CD4-positive, alpha-beta memory T cell (primary cell): ENCODE data around the gene AKAP8. TPM values are rescaled to one million over a fixed set of nuclear protein-coding genes. Genes with fewer than 3 reads are reported as not detected.
"Not testable (repeated sequence)": the region's sequence is repeated elsewhere in the genome, so short reads cannot be mapped to it uniquely, and the experiment has no call there.

Source experiments
- CTCF ChIA-PET: fragments of 350-600 bp; sonication (Branson Sonifier 250); formaldehyde crosslinking; loops from one replicate; lab custom pipeline; 2021; ENCODE audit warnings: inconsistent platforms; ENCODE audit not compliant: partially characterized antibody; lab: Charles Lee
- POLR2A ChIA-PET: fragments of 350-600 bp; sonication (Branson Sonifier 250); formaldehyde crosslinking; loops from one replicate; lab custom pipeline; 2021; ENCODE audit not compliant: partially characterized antibody; lab: Charles Lee
- DNase-seq, 5 donors: peaks; one replicate each; pipeline versions ENCODE4 v3.0.0 to v3.0.0-alpha.2; 2020 to 2022; ENCODE audit warnings: mixed read lengths in 1 of 5
- H3K27ac ChIP-seq: one replicate; pipeline ENCODE4 v1.7.0; 2013; ENCODE audit warnings: low read depth, low read length
- H3K27me3 ChIP-seq: 2 replicates; pipeline ENCODE4 v1.7.0; 2013; ENCODE audit warnings: mild to moderate bottlenecking, low read length, moderate library complexity; ENCODE audit not compliant: insufficient read depth
- H3K36me3 ChIP-seq: 2 replicates; pipeline ENCODE4 v1.7.0; 2013; ENCODE audit warnings: mild to moderate bottlenecking, low read length, moderate library complexity; ENCODE audit not compliant: insufficient read depth
- H3K4me1 ChIP-seq: 2 replicates; pipeline ENCODE4 v1.7.0; 2013; ENCODE audit warnings: mild to moderate bottlenecking, low read length, moderate library complexity; ENCODE audit not compliant: insufficient read depth
- H3K4me3 ChIP-seq, 2 donors: one replicate each; pipeline ENCODE4 v1.7.0; 2013; ENCODE audit warnings: low read length in 2 of 2, mild to moderate bottlenecking in 1 of 2
- H3K9me3 ChIP-seq, 2 donors: one replicate each; pipeline ENCODE4 v1.7.0; 2013; ENCODE audit warnings: low read length in 2 of 2, control low read depth in 1 of 2; ENCODE audit not compliant: control insufficient read depth in 1 of 2
- H3K27ac Mint-ChIP-seq, 7 donors: one replicate each; pipeline ENCODE4 v1.8.0; 2020 to 2021; ENCODE audit warnings: mixed read lengths in 7 of 7, mild to moderate bottlenecking in 6 of 7, inconsistent platforms in 3 of 7, moderate library complexity in 3 of 7
- H3K27me3 Mint-ChIP-seq, 2 donors: one replicate each; pipeline ENCODE4 v1.8.0; 2020 to 2021; ENCODE audit warnings: mixed read lengths in 2 of 2
- H3K36me3 Mint-ChIP-seq, 2 donors: one replicate each; pipeline ENCODE4 v1.8.0; 2020 to 2021; ENCODE audit warnings: mixed read lengths in 2 of 2, inconsistent platforms in 1 of 2, mild to moderate bottlenecking in 1 of 2
- H3K4me1 Mint-ChIP-seq, 4 donors: one replicate each; pipeline ENCODE4 v1.8.0; 2020 to 2021; ENCODE audit warnings: mixed read lengths in 4 of 4, mild to moderate bottlenecking in 1 of 4
- H3K4me3 Mint-ChIP-seq, 8 donors: one replicate each; pipeline ENCODE4 v1.8.0; 2020 to 2021; ENCODE audit warnings: mixed read lengths in 8 of 8, mild to moderate bottlenecking in 7 of 8, moderate library complexity in 6 of 8, inconsistent platforms in 3 of 8
- H3K9me3 Mint-ChIP-seq, 8 donors: one replicate each; pipeline ENCODE4 v1.8.0; 2020 to 2021; ENCODE audit warnings: mixed read lengths in 8 of 8, mild to moderate bottlenecking in 5 of 8, inconsistent platforms in 3 of 8, moderate library complexity in 1 of 8
- intact Hi-C: fragments of 100-400 bp; cut with micrococcal nuclease; formaldehyde crosslinking; loops from one replicate; pipeline ENCODE4 v1.15.1; 2023
- polyA plus RNA-seq, 2 donors: library from polyadenylated mRNA; unstranded; fragments of 300-500 nt; fragmentation: Illumina TruSeq; gene quantifications; one replicate each; pipeline ENCODE4 v1.2.3, GENCODE V29; 2021
- total RNA-seq, 2 experiments: library from RNA; stranded (reverse); gene quantifications; one replicate each; pipeline ENCODE4 v1.2.3, GENCODE V29; 2021

The AKAP8 gene
- total and polyA plus RNA-seq, 4 experiments from 2014 or later: 10.8 to 71.5 (median 46.7) TPM

- H3K36me3 ChIP-seq: peaks cover 74% of the 10 kb centered on the region
- CTCF ChIA-PET: no interaction called here
- H3K27ac Mint-ChIP-seq: no peak overlapping the region
- no peak overlapping the region for H3K4me3 ChIP-seq
- no peak for DNase-seq
- intact Hi-C loops: no loop called here
- POLR2A ChIA-PET: interaction anchor here (0.8 kb wide), 1 partner anchor 20 kb away, joined by 3 read pairs; no protein-coding TSS in a partner anchor
- H3K4me1 ChIP-seq: no peaks in the 10 kb centered on the region
- no peaks in the 10 kb centered on the region for H3K27me3 Mint-ChIP-seq
- H3K4me3 Mint-ChIP-seq: no peak overlapping the region
- H3K9me3 Mint-ChIP-seq: no peaks in the 10 kb centered on the region
- no peaks in the 10 kb centered on the region for H3K9me3 ChIP-seq
- H3K4me1 Mint-ChIP-seq: peaks cover 1 to 16% (median 10%) of the 10 kb centered on the region in 4 donors
- H3K36me3 Mint-ChIP-seq: peaks cover 32 to 65% of the 10 kb centered on the region in 2 donors
- no peaks in the 10 kb centered on the region for H3K27me3 ChIP-seq
- no peak overlapping the region for H3K27ac ChIP-seq
These were observed 19.6 kb upstream of the AKAP8 start for GRCh38 chr19:15399234-15399515.

GRCh38 chr19:15398501-15399233 lies 19.1 kb upstream of the AKAP8 start:
- no peak overlapping the region for H3K27ac Mint-ChIP-seq

DNA sequence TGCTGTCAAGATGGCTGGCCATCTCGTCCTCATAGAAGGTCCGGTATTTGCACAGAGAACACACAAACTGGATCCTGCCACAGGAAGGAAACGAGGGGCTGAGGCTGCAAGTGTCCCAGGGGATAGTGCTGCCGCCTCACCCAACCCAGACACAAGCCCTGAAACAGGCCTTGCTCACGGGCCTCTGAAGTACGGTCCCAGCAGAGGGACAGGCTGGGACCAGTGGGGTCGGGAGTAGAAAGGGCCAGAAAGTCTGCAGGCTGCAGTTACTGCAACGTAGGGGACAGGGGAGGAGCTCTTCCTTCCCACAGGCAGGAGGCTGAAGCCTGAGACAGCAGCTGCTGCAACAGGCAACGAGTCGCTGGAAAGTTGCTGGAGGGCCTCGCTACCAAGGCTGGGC lies 18.2 kb upstream of the AKAP8 start:
- Histone ChIP-seq H3K4me3 (no peak overlapping the region), H3K27me3 (no peaks in the 10 kb centered on the region), H3K4me1 (no peaks in the 10 kb centered on the region), H3K36me3 (peaks cover 64% of the 10 kb centered on the region), H3K27ac (no peak overlapping the region), H3K9me3 (no peaks in the 10 kb centered on the region)
- DNase-seq: no peak
- POLR2A ChIA-PET: no interaction called here
- Mint-ChIP-seq H3K27me3 (no peaks in the 10 kb centered on the region), H3K4me3 (no peak overlapping the region), H3K4me1 (peaks cover 4 to 9% (median 6%) of the 10 kb centered on the region in 4 donors), H3K9me3 (no peaks in the 10 kb centered on the region), H3K36me3 (peaks cover 32 to 69% of the 10 kb centered on the region in 2 donors), H3K27ac (peak overlapping the region in 1 of 7 donors; percentile 18)
- intact Hi-C loops: no loop called here
- CTCF ChIA-PET: interaction anchor here (1.2 to 2.0 kb wide), 2 partner anchors 20 to 21 kb away, joined by 3 to 7 read pairs; partner anchors contain the start of gene AKAP8L

More at GRCh38 chr19:15398501-15399233, 19.1 kb upstream of the AKAP8 start:
- H3K27ac ChIP-seq: no peak overlapping the region
- H3K36me3 Mint-ChIP-seq: peaks cover 29 to 68% of the 10 kb centered on the region in 2 donors
- intact Hi-C loops: no loop called here
- ChIA-PET POLR2A (interaction anchor here (0.8 kb wide), 1 partner anchor 20 kb away, joined by 3 read pairs; no protein-coding TSS in a partner anchor), CTCF (interaction anchor here (2.0 kb wide), 1 partner anchor 20 kb away, joined by 7 read pairs; the partner anchor contains the start of gene AKAP8L)
- H3K4me1 ChIP-seq: no peaks in the 10 kb centered on the region
- H3K4me1 Mint-ChIP-seq: peaks cover 4 to 16% (median 8%) of the 10 kb centered on the region in 4 donors
- H3K4me3 Mint-ChIP-seq: no peak overlapping the region
- DNase-seq: no peak
- no peaks in the 10 kb centered on the region for H3K27me3 Mint-ChIP-seq
- no peak overlapping the region for H3K4me3 ChIP-seq
- peaks cover 73% of the 10 kb centered on the region for H3K36me3 ChIP-seq
- H3K27me3 ChIP-seq: no peaks in the 10 kb centered on the region
- no peaks in the 10 kb centered on the region for H3K9me3 Mint-ChIP-seq
- no peaks in the 10 kb centered on the region for H3K9me3 ChIP-seq

GRCh38 chr19:15397236-15397635 lies 17.6 kb upstream of the AKAP8 start:
- H3K4me1 ChIP-seq: no peaks in the 10 kb centered on the region
- no peak overlapping the region for H3K4me3 ChIP-seq
- H3K4me1 Mint-ChIP-seq: peaks cover 4 to 7% (median 5%) of the 10 kb centered on the region in 4 donors
- H3K9me3 ChIP-seq: no peaks in the 10 kb centered on the region
- H3K9me3 Mint-ChIP-seq: no peaks in the 10 kb centered on the region
- CTCF ChIA-PET: interaction anchor here (1.2 to 2.0 kb wide), 2 partner anchors 19 to 22 kb away, joined by 3 to 7 read pairs; partner anchors contain the start of gene AKAP8L
- peak overlapping the region in 3 of 7 donors; percentile 3 to 55 (median 18) for H3K27ac Mint-ChIP-seq
- no peaks in the 10 kb centered on the region for H3K27me3 ChIP-seq
- H3K27me3 Mint-ChIP-seq: no peaks in the 10 kb centered on the region
- H3K36me3 Mint-ChIP-seq: peaks cover 33 to 65% of the 10 kb centered on the region in 2 donors
- no peak overlapping the region for H3K4me3 Mint-ChIP-seq
- H3K27ac ChIP-seq: no peak overlapping the region
- POLR2A ChIA-PET: no interaction called here
- intact Hi-C loops: no loop called here
- H3K36me3 ChIP-seq: peaks cover 59% of the 10 kb centered on the region
- no peak for DNase-seq

- Histone ChIP-seq H3K9me3 (no peaks in the 10 kb centered on the region), H3K27ac (no peak overlapping the region), H3K4me1 (no peaks in the 10 kb centered on the region), H3K36me3 (peaks cover 58% of the 10 kb centered on the region), H3K27me3 (no peaks in the 10 kb centered on the region), H3K4me3 (no peak overlapping the region)
- Mint-ChIP-seq H3K27ac (peak overlapping the region in 4 of 7 donors; percentile 54 to 84 (median 75)), H3K4me1 (peaks cover 4 to 7% (median 5%) of the 10 kb centered on the region in 4 donors), H3K36me3 (peaks cover 33 to 60% of the 10 kb centered on the region in 2 donors), H3K4me3 (no peak overlapping the region), H3K27me3 (no peaks in the 10 kb centered on the region), H3K9me3 (no peaks in the 10 kb centered on the region)
- intact Hi-C loops: no loop called here
- ChIA-PET POLR2A (no interaction called here), CTCF (interaction anchor here (1.2 kb wide), 1 partner anchor 19 kb away, joined by 3 read pairs; no protein-coding TSS in a partner anchor)
- no peak for DNase-seq
These were observed 16.8 kb upstream of the AKAP8 start for GRCh38 chr19:15396436-15396835.

- peaks cover 7 to 12% (median 9%) of the 10 kb centered on the region in 4 donors for H3K4me1 Mint-ChIP-seq
- intact Hi-C loops, H3K9me3 Mint-ChIP-seq, H3K4me1 ChIP-seq, H3K27me3 ChIP-seq, POLR2A ChIA-PET, H3K27ac ChIP-seq, H3K27me3 Mint-ChIP-seq, H3K4me3 ChIP-seq, H3K9me3 ChIP-seq, DNase-seq, CTCF ChIA-PET, H3K4me3 Mint-ChIP-seq: not testable (repeated sequence)
- H3K27ac Mint-ChIP-seq: peak overlapping the region in 1 of 7 donors; percentile 57
- H3K36me3 ChIP-seq: peaks cover 54% of the 10 kb centered on the region
- peaks cover 35 to 61% of the 10 kb centered on the region in 2 donors for H3K36me3 Mint-ChIP-seq
These were observed 15.7 kb upstream of the AKAP8 start for GRCh38 chr19:15395251-15395650.

- H3K27ac ChIP-seq: no peak overlapping the region
- H3K4me1 ChIP-seq: no peaks in the 10 kb centered on the region
- POLR2A ChIA-PET: interaction anchor here (0.7 kb wide), 1 partner anchor 10 kb away, joined by 3 read pairs; no protein-coding TSS in a partner anchor
- Mint-ChIP-seq H3K27ac (peak overlapping the region in 1 of 7 donors; percentile 30), H3K4me3 (no peak overlapping the region), H3K9me3 (no peaks in the 10 kb centered on the region), H3K36me3 (peaks cover 37 to 58% of the 10 kb centered on the region in 2 donors), H3K4me1 (peaks cover 9 to 12% (median 10%) of the 10 kb centered on the region in 4 donors), H3K27me3 (no peaks in the 10 kb centered on the region)
- H3K36me3 ChIP-seq: peaks cover 48% of the 10 kb centered on the region
- DNase-seq: no peak
- H3K4me3 ChIP-seq: no peak overlapping the region
- no peaks in the 10 kb centered on the region for H3K9me3 ChIP-seq
- no peaks in the 10 kb centered on the region for H3K27me3 ChIP-seq
- CTCF ChIA-PET: interaction anchor here (0.7 kb wide), 1 partner anchor 1048 kb away, joined by 3 read pairs; no protein-coding TSS in a partner anchor
- intact Hi-C loops: no loop called here
These were observed 14.8 kb upstream of the AKAP8 start for GRCh38 chr19:15394426-15394825.
